Stimulated activated CD8-positive, alpha-beta memory T cell treated with anti-CD3 and anti-CD28 coated beads, Interleukin-4, amount 100 ng/mL, for 4 hours (primary cell): ENCODE results near the gene NFS1.
A peak's percentile ranks its signal among the peaks of the same experiment; 100 is the strongest.

ENCODE experiments used
- DNase-seq, 2 donors: peaks; one replicate each; pipeline ENCODE4 v3.0.0-alpha.2; 2020; ENCODE audit warnings: low read depth in 2 of 2, low spot score in 1 of 2

Gene NFS1

DNA sequence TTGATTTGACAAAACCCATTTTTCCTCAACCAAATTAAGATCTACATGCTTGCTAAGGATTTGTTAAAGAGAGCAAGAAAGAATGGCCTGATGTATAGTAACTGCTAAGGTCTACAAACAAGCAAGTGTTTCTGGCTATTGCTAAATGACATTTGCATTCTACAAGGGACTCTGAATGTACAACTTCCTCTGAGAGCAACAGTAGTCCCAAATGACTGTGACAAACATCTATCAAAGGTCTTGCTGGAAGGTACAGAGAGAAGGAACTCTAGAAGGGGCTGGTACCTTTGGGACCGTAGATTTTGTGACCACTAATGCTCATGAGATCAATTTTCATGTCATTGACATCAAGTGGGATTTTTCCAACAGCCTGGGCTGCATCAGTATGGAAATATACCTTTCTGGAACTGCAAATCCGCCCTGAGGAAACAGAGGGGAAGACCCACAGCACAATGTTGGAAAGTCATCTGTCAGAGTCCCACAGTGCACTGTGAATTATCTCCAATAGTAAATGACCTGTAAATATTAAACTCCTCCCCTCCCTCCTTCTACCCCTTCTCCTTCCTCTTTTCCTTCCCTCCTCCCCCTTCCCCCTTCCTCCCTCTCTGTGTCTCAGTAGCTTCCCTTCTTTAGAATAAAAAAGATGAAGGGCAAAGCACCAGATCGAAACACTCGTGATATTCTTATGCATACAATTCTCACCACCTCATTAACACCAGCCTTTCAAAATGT lies 18.5 kb downstream of the NFS1 start:
- DNase-seq = no peak

DNA sequence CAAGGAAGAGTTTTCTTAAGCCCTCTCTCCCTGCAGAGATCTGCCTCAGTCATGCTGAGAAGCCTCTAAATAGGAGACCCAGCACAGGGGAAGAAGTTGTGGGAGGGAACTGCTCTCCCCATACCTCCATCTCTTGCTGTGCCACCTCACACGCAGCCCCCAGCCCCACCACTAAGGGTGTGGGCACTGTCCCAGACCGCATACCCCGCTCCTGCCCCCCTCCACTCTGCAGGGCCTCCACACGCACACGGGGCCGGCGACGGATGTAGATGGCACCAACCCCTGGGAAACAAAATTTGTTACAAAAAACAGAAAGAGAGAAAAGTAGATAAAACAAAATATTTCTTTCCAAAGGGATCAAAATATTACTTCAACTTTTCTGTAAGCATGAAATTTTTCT lies 24.2 kb downstream of the NFS1 start:
- DNase-seq = no peak

DNA sequence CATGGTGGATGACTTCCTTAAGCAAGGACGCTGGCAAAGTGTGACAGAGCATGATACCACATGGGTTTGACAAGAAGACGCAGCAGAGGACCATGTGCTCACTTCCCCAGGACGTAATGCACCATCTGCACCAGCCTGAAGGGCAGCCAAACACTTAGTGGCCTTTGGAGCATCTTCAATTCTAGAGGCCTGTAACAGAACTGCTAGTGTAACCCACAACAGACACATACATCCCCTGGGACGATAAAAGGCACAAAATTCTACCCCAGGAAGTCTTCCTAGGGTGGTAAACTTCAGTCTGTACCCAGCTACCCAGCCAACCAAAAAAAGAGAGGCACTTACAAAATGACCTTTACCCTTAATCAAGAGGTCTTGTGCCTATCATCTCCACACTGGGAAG lies 25.3 kb downstream of the NFS1 start:
- no peak for DNase-seq

DNA sequence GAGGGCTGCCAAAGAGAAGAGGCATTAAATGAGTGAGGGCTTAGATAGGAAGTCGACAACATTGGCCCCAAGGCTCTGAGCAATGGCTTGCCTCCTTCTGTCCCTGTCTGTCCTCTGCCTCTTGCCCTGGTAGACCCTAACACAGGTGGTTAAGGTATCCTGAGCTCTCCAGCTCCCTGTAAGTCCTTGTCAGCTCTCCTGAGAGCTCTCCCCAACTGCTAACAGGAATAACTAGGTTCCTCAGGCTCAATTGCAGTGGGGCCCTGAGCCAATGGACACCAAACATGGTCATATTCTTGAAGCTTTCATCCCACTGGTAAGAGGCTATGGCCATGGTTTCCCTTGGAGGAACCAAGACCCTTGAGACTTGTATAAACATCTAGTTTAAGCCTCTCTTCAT lies 29.5 kb downstream of the NFS1 start:
- DNase-seq = no peak

DNA sequence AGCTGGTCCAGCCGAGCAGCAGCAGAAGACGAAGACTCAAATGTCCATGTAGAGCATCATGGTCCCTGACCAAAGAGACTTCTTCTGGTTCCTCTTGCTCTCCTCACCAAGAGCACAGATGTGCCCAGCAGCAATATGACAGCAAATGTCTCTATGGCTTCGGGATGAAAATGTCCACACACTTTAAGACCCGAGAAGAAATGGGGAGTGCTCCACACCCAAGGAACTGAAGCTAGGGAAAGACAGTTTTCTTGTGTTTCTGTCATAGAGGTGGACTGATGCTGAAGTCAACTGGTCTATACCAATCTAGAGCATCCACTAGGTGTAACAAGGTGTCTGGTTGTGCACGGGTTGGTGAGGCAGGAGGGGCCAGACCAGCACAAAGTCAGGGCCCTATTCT lies 29.9 kb downstream of the NFS1 start:
- no peak for DNase-seq

DNA sequence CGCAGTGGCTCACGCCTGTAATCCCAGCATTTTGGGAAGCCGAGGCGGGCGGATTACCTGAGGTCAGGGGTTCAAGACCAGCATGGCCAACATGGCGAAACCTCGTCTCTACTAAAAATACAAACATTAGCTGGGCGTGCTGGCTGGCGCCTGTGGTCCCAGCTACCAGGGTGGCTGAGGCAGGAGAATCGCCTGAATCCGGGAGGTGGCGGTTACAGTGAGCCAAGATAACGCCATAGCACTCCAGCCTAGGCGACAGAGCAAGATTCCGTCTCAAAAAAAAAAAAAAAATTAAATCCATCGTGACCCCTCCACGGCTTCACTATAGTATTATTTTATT lies 33.2 kb downstream of the NFS1 start:
- no peak for DNase-seq

DNA sequence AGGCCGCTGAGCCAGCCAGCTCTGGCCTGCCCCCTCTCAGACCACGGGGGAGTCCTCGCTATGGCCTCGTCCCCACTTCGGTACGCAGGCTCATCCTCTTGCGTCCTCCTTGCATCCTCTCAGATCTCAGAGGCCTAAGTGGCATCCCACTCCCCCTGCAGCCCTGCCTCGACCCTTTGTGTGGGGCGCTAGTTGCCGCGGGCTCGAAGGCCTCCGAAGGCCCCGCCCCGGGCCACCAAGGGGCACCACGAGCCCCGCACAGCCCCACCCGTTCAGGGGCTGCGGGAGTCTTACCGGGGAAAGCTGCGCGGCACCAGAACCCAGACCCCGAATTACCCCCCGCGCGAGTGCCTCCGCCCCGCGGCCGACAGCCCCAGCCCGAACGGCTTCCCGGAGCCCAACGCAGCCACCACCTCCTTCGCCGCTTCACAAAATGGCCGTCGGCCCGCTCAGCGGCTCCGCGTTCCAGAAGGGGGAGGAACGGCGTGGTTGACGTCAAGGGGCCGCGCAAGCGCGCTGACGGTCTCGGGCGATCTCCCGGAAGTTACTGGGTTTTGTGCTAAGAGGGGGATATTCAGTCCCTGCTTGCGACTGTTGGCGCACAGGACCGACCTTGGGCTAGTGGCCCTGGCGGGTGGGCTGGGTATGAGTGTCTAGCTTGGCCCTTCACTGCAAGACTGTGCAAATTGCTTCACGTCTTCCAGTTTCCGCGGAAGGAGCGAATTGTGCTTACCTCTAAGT lies 34.5 kb downstream of the NFS1 start, which contains the start of the genes CPNE1 and RBM12:
Gene CPNE1, minus strand, starts transcription at position 435 of the 741 bp plus-strand sequence. CDS start 31,977 bp downstream, outside the sequence.
Gene RBM12, minus strand, starts transcription at position 435 of the 741 bp plus-strand sequence. CDS start 9,578 bp downstream, outside the sequence.
- DNase-seq = peak; percentile 81 to 86

DNA sequence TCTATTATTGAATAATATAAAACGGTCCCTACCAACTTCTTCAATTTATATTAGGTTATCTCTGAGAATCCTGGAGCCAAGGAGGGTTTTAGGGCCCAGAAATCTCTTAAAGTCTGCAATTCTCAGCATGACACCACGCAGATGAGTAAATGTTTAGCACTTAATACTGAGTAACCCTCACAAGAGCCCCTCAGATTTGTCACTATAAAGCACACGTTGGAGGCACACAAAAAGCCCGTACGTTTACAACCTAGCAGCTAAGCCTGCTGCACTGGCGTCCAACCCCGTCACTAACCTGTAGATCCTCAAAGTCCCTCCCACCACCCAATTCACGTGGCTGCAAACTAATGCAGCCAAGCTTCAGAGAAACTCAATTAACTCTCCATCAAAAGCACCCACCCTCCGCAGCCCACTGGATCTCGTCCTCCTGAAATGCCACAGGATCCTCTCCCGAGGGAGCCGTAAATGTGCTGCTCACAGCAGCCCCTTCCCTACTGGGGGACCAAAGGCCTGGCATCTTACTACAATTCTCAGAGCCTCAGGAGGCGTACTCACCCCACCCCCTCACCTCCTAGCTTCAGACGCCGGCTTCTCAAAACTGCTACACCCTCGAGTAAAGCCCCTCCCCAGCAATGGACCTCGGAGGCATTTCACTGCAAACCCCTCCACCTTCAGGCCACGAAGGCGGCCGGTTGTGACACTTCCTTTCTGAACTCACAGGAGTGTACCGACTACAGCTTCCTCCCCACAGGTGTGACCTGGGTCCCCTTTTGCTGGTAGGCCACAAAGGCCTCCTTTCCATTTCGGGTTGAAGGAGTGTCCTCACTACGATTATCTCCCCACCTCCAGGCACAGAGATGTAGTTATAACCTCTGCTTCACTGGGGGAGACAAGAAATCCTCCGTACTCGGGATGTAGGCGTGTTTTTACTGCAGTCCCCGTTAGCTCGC lies 35.4 kb downstream of the NFS1 start:
- DNase-seq = peak; percentile 29 to 36

DNA sequence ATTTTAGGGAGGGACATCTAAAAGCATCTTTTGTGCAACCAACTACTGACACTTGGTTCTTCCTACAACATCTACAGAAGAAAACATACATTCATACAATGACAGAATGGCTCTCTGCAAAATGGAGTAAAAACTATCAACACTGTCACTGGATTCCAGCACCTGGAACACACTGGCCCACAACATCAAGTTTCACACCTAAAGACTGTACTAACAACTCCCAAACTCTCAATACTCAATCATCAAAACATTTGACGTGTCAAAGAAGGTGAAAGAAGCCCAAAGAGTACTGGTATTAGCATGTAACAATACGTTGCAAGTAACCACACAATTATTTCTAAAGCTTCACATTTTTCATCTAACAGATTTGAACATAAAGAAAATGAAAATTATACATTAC lies 36.6 kb downstream of the NFS1 start:
- DNase-seq = no peak

DNA sequence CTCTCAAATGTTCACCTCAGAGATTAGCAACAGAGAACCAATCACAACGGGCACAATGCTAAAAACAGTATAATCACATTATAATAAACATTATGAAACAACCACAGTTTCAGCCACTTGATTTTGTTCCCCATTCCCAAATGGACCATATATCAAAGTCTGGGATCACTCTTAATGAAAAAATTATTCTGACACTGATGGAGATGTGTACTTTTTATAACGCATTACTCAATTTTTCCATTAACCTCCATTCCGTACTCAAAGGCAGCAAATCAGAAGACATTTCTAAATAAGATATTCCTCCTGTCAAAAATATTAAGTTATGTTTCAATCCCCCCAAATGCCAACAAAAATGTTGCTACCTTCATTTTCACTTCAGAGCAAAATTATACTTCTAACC lies 37.2 kb downstream of the NFS1 start:
- DNase-seq = no peak

DNA sequence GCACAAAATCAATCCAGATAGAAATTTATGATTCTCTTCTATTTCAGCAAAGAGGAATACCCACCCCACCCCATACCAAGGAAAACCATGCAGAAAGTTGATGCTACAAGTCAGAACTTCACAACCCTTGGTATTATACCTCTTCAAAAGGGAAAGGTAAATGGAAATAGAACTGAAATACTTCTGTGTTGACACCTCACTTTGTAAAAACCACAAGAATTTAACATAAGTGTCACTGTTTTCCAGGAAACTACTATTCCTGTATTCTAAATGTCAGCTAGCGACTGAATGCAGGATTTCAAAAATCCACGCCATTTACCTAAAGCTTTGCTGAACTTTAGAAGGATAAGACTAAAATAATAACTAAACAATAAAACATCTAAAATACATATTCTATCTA lies 38.1 kb downstream of the NFS1 start:
- no peak for DNase-seq

DNA sequence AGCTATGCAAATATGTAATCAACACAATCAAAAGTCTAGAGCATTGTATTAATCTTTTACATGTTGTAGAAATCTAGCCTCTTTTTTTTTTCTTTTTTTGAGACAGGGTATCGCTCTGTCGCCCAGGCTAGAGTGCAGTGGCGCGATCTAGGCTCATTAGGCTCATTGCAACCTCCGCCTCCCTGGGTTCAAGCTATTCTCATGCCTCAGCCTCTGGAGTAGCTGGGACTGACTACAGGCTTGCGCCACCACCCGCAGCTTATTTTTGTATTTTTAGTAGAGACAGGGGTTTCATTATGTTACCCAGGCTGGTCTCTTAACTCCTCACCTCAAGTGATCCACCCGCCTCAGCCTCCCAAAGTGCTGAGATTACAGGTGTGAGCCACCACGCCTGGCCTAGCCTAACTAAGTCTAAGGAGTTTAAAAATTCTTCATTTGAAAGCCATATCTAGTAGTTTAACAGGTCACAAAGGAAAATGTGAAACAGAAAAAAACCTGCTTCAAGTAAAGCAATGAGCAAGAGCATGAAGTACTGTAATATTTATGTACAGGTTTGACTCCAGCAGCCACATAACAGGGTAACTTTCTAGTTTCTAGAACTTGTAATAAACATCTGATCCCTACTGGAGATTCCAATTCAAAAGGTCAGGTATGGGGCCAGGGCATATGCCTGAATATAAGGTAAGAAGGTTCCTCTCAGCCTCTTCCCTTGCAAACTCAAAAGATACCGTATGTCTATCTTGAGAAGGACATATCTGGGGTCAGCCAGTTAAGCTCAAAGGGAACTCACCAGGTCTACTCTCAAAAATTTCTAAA lies 38.8 kb downstream of the NFS1 start:
- DNase-seq = no peak

DNA sequence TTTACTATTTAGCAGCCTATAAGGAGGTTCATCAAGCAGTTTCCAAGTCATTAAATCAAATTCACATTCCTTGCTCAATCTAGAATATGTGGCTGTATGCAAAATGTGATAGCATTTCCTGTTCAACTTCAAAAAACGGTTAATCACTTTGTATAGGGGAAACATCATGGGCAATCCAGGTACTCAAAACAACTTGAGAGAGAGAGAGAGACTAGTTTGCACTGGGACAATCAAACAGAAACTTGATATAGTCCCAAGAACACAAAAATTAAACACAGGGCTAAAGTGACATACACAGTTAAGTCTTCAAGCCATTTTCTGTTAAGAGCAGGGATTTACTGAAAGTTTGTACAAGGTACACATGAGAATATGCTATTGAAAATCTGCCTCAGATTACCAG lies 41.9 kb downstream of the NFS1 start:
- DNase-seq = no peak

DNA sequence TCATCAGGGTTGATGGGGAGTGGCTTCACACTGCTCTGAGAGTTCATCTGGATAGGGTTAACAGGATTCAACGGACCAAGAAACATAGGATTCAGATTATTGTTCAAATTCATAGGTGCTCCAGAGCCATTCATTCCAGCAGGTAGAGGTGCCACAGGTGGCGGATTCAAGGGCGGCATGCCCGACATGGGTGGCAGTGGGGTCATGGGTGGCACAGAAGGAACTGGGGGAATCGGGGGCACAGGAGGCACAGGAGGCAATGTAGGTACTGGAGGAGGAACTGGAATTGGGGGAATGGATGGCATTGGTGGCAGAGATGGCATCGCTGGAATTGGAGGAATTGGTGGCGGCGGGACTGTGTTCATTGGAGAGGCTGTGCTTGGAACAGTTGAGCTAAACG lies 44.7 kb downstream of the NFS1 start:
- DNase-seq = no peak

DNA sequence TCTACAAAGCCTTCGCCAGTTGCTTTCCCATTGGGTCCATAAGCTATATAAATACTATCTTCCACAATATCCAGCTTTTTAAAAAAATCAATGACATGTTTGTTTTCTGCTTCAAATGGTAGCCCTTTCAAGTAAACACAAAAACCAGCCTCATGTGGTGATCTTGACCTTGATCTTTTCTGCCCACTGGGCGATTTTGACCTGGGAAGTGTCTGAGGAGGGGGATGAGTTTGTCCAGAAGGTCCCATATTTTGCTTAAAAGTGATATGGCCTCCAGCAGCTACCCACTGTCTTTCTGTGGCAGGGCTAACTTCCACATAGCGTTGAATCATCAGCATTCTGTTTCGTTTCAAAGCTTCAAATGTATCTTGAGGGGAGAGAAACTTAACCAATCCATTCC lies 45.3 kb downstream of the NFS1 start:
- no peak for DNase-seq

DNA sequence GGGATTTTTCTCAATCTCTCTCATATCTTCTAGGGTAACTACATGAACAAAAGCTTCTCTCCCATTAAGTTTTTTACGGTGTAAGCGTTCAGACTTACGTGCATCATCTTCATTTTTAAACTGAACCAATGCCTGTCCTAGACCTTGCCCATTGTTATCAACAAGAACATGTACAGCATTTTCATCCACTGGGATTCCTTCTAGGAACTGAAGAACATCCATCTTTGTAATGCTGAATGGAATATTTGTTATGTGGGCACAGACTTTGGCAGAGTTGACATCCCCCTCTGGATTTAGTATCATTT lies 45.8 kb downstream of the NFS1 start:
- DNase-seq = no peak

DNA sequence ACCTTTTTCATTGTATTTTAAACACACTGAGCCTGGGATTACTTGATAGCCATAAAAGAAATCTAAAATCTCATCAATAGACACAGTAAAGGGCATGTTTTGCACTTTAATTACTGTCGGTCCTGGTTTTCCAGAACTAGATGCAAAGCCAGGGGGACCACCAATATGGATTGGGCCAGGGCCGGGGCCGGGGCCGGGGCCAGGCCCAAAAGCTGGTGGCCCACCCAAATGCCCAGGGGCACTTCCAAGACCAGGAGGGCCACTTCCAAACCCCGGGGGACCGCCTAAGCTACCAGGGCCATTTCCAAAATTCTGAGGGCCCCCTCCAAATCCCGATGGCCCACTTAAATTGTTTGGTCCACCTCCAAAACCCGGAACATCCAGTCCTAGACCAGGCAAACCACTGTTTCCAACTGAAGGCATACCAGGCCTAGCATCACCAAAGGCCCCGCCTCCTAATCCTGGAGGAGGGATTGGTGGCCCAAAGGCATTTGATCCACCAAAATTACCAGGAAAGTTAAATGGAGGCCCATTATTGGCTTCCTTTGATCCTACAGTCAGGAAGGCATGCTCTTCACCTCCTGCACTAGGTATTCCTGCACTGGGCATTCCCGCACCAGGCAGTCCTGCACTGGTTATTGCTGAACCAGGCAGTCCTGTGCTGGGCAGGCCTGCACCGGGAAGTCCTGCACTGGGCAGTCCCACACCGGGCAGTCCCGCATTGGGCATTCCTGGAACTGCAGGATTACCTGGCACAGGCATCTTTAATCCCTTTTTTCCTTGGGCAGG lies 46.3 kb downstream of the NFS1 start:
- no peak for DNase-seq

DNA sequence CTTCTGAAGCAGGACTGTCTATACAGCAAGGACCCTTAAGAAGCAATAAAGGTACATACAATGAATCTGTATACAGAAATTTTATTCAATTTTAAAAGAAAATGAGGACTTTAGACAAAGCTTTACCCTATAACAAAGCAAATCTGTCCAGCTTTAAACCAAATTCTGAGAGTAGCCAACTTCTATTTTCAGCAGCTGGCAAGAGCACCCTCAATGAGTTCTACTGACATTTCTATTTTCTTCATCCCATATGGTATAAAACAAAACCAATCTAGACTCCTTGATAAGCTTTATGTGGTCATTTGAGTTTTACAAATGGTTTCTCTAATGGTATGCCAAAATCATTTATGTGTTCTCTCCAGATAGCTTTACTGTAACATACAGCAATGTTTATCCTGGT lies 47.2 kb downstream of the NFS1 start:
- no peak for DNase-seq

DNA sequence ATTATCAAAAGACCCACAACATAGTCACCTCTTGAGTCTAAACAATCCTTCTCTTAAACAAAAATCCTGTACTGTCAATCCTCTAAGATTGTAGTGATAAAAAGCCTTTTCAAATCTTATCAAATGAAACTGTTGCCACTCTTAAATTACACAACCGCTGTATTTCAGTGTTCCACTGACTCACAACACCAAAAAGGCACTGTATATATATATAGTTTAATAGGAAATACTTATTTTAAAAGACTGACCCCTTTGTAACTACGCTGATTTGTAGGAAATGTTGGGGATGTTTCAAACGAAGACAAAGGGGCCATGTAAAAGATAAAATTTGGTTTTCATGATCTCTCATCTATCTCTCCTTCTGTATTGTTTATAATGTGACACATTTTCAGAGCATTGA lies 48.5 kb downstream of the NFS1 start:
- no peak for DNase-seq

DNA sequence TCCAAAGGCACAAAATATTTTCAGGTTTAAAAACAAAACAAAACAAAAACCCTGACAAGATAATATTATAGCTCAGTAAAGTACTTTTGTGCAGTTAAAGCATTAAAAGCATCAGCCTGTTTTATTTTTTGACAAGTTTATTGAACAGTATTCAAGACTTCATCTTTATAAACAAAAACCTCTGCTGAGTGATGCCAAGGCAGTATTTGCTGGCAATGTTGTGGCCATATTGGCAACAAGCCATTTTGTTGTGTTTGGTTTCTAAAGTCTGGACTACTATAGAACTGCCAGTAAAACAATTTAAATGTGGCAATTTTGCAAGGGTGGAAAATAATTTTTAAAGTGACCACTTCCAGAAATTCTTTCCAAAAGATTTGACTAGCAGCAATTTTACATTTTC lies 50.3 kb downstream of the NFS1 start:
- no peak for DNase-seq
